ENCODE data around the gene SMU1.

DNA sequence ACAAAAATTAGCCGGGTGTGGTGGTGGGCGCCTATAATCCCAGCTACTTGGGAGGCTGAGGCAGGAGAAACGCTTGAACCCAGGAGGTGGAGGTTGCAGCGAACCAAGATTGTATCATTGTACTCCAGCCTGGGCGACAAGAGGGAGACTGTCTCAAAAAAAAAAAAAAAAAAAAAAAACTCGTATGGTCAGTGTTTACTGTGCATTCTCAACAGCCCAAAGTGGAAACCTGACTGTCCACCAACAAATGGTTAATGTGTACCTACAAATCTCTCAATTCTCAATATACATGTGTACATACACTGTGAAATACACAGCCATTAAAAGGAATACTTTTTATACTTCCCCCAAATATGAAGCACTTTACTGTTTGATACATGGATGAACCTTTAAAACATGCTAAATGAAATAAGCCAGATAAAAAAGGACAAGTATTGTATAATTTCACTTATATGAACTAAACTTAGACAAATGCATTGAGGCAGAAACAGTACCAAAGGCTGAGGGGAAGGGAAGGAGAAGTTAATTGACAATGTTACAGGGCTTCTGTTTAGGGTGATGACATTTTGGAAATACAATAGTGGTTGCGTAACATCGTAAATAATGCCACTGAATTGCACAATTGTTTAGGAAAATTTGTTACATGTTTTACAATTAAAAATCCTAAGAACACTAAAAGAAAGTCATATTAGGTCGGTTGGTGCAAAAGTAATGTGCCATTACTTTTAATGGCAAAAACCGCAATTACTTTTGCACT lies 34.9 kb downstream of the SMU1 start:
- TF ChIP-seq POLR2AphosphoS5 (IDR thresholded peaks at IDR 0.05; ENCODE audit: insufficient read depth, low read depth, low read length) (no peak), FOS (IDR thresholded peaks at IDR 0.05; ENCODE audit: borderline replicate concordance, insufficient read depth, low read length) (no peak)

All from endothelial cell of umbilical vein (primary cell).